HCT116 (cell line): ENCODE measurements around the gene ILF2.

Experiments used
- EZH2 ChIP-seq: fragments of 200-600 bp; sonication (generic); IDR thresholded peaks from 2 replicates; pipeline ENCODE4 v1.6.1; 2017; ENCODE audit warnings: antibody characterized with exemption, mixed run types
- POLR2AphosphoS5 ChIP-seq: IDR thresholded peaks from 2 replicates; pipeline ENCODE4 v1.6.1; 2011; ENCODE audit warnings: mild to moderate bottlenecking, low read depth, low read length, moderate library complexity
- REST ChIP-seq: IDR thresholded peaks from 2 replicates; pipeline ENCODE4 v1.6.1; 2012; ENCODE audit warnings: low read depth
- SIN3A ChIP-seq: IDR thresholded peaks from 2 replicates; pipeline ENCODE4 v1.6.1; 2012; ENCODE audit warnings: low read depth
- SP1 ChIP-seq: IDR thresholded peaks from 2 replicates; pipeline ENCODE4 v1.6.1; 2012; ENCODE audit warnings: low read depth
- ZNF274 ChIP-seq: fragments of 200-500 bp; sonication (Bioruptor generic); IDR thresholded peaks from 2 replicates; pipeline ENCODE4 v1.6.1; 2014; ENCODE audit warnings: mild to moderate bottlenecking, low read depth, low read length, inconsistent platforms
- TF ChIP-seq, protein P1 (sequence below), 3 experiments: fragments of 200-600 bp in 1 of 3; sonication (generic) in 1 of 3; IDR thresholded peaks in 2 of 3; conservative IDR thresholded peaks in 1 of 3; 2 replicates each; pipeline ENCODE4 v1.5.1; 2012 to 2017; ENCODE audit warnings: low read depth in 2 of 3, low read length in 2 of 3, antibody characterized with exemption in 1 of 3, borderline replicate concordance in 1 of 3, control low read depth in 1 of 3, mild to moderate bottlenecking in 1 of 3, mixed read lengths in 1 of 3, mixed run types in 1 of 3, moderate library complexity in 1 of 3; ENCODE audit not compliant: insufficient read depth in 1 of 3

GRCh38 chr1:153652805-153653500, 17.8 kb downstream of the ILF2 start:
- TF ChIP-seq EZH2 (no peak), SIN3A (no peak), POLR2AphosphoS5 (no peak), ZNF274 (no peak), SP1 (no peak), REST (no peak)
- TF ChIP-seq, protein P1, sequence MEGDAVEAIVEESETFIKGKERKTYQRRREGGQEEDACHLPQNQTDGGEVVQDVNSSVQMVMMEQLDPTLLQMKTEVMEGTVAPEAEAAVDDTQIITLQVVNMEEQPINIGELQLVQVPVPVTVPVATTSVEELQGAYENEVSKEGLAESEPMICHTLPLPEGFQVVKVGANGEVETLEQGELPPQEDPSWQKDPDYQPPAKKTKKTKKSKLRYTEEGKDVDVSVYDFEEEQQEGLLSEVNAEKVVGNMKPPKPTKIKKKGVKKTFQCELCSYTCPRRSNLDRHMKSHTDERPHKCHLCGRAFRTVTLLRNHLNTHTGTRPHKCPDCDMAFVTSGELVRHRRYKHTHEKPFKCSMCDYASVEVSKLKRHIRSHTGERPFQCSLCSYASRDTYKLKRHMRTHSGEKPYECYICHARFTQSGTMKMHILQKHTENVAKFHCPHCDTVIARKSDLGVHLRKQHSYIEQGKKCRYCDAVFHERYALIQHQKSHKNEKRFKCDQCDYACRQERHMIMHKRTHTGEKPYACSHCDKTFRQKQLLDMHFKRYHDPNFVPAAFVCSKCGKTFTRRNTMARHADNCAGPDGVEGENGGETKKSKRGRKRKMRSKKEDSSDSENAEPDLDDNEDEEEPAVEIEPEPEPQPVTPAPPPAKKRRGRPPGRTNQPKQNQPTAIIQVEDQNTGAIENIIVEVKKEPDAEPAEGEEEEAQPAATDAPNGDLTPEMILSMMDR (IDR thresholded peaks at IDR 0.05 in 2 of 3, conservative IDR thresholded peaks at IDR 0.05 in 1 of 3; ENCODE audit: borderline replicate concordance in 1 of 3, insufficient read depth in 1 of 3, low read depth in 2 of 3, low read length in 2 of 3), result no peak
